SK-N-SH (cell line): ENCODE measurements around the gene FGF10. TPM values are rescaled to one million over a fixed set of nuclear protein-coding genes. Genes with fewer than 3 reads are reported as not detected.

ENCODE experiments used
- CTCF ChIA-PET: fragments of 300-600, 350-600 bp; formaldehyde crosslinking; extraction: SDS; loops from one replicate; lab custom pipeline; 2021; lab: Yijun Ruan, JAX
- POLR2A ChIA-PET: fragments of 350-600 bp; sonication (Branson Sonifier 250); formaldehyde crosslinking; extraction: SDS; loops from one replicate; lab custom pipeline; 2020; ENCODE audit warnings: antibody characterized with exemption, inconsistent platforms; lab: Yijun Ruan, JAX
- DNase-seq: peaks from one replicate; pipeline ENCODE4 v3.0.0; 2012
- H2AFZ ChIP-seq: fragments of 200-600 bp; sonication (generic); 2 replicates; pipeline ENCODE4 v1.8.1; 2016; ENCODE audit warnings: antibody characterized with exemption, mild to moderate bottlenecking, low read depth
- H3F3A ChIP-seq: fragments of 200-600 bp; sonication (generic); replicated peaks from 2 replicates; pipeline ENCODE3; 2016; ENCODE audit warnings: antibody characterized with exemption, mild to moderate bottlenecking; ENCODE audit not compliant: insufficient read depth
- H3K27ac ChIP-seq, 2 experiments: fragments of 200-500 bp in 1 of 2; fragments of 200-600 bp in 1 of 2; sonication (Bioruptor generic) in 1 of 2; sonication (generic), shearing (Covaris generic) in 1 of 2; 2 replicates each; pipeline versions ENCODE4 v1.5.1 to v1.6.1; 2014 to 2016; ENCODE audit warnings: low read depth in 2 of 2, inconsistent platforms in 1 of 2, low read length in 1 of 2, mild to moderate bottlenecking in 1 of 2, mixed read lengths in 1 of 2
- H3K27me3 ChIP-seq: fragments of 200-600 bp; sonication (generic), shearing (Covaris generic); 2 replicates; pipeline ENCODE4 v1.6.1; 2016; ENCODE audit warnings: mixed run types; ENCODE audit not compliant: insufficient read depth
- H3K36me3 ChIP-seq, 2 experiments: fragments of 200-500 bp in 1 of 2; fragments of 200-600 bp in 1 of 2; sonication (Bioruptor generic) in 1 of 2; sonication (generic) in 1 of 2; replicated peaks in 1 of 2; 2 replicates each; pipeline versions ENCODE3 to v1.5.1; 2014 to 2016; ENCODE audit warnings: low read length in 1 of 2, mild to moderate bottlenecking in 1 of 2; ENCODE audit not compliant: insufficient read depth in 2 of 2, control insufficient read depth in 1 of 2
- H3K4me1 ChIP-seq, 2 experiments: fragments of 200-500 bp in 1 of 2; fragments of 200-600 bp in 1 of 2; sonication (Bioruptor generic) in 1 of 2; sonication (generic), shearing (Covaris generic) in 1 of 2; 2 replicates each; pipeline versions ENCODE4 v1.5.1 to v1.6.1; 2014 to 2016; ENCODE audit warnings: low read depth in 1 of 2, low read length in 1 of 2, mixed run types in 1 of 2; ENCODE audit not compliant: insufficient read depth in 2 of 2, control insufficient read depth in 1 of 2
- H3K4me2 ChIP-seq: fragments of 200-600 bp; sonication (generic), shearing (Covaris generic); 2 replicates; pipeline ENCODE4 v1.6.1; 2017; ENCODE audit warnings: mixed run types
- H3K4me3 ChIP-seq, 2 experiments: fragments of 200-500 bp in 1 of 2; fragments of 200-600 bp in 1 of 2; sonication (Bioruptor generic) in 1 of 2; sonication (generic), shearing (Covaris generic) in 1 of 2; 2 replicates each; pipeline versions ENCODE4 v1.5.1 to v1.8.1; 2014 to 2016; ENCODE audit warnings: low read depth in 2 of 2, inconsistent platforms in 1 of 2, low read length in 1 of 2, mild to moderate bottlenecking in 1 of 2, mixed read lengths in 1 of 2, moderate library complexity in 1 of 2
- H3K79me2 ChIP-seq: fragments of 200-600 bp; sonication (generic); 2 replicates; pipeline ENCODE4 v1.8.1; 2017; ENCODE audit warnings: mild to moderate bottlenecking; ENCODE audit not compliant: insufficient read depth
- H3K9ac ChIP-seq: fragments of 200-600 bp; sonication (generic); 2 replicates; pipeline ENCODE4 v1.6.1; 2017; ENCODE audit warnings: mixed run types
- H3K9me2 ChIP-seq: fragments of 200-600 bp; sonication (generic); 2 replicates; pipeline ENCODE4 v1.6.1; 2017; ENCODE audit warnings: mixed run types
- H3K9me3 ChIP-seq: fragments of 200-600 bp; sonication (generic); 2 replicates; pipeline ENCODE4 v1.6.1; 2017; ENCODE audit warnings: mixed run types, mild to moderate bottlenecking, moderate library complexity
- H4K20me1 ChIP-seq: fragments of 200-600 bp; sonication (generic); 2 replicates; pipeline ENCODE4 v1.6.1; 2017; ENCODE audit warnings: mild to moderate bottlenecking, mixed run types; ENCODE audit not compliant: insufficient read depth
- FOSL2 ChIP-seq: IDR thresholded peaks from 2 replicates; pipeline ENCODE4 v1.4.0; 2012; ENCODE audit warnings: low read depth, mild to moderate bottlenecking, moderate library complexity, borderline replicate concordance
- FOXJ3 ChIP-seq: sonication (generic); formaldehyde crosslinking; IDR thresholded peaks from 2 replicates; pipeline ENCODE4 v1.5.1; 2020; ENCODE audit warnings: mild to moderate bottlenecking, missing genetic modification reagents
- GABPA ChIP-seq: IDR thresholded peaks from 2 replicates; pipeline ENCODE4 v1.4.0; 2012; ENCODE audit warnings: low read depth, mild to moderate bottlenecking
- GATA2 ChIP-seq: sonication (generic); formaldehyde crosslinking; IDR thresholded peaks from 2 replicates; pipeline ENCODE4 v1.5.0; 2020; ENCODE audit warnings: mild to moderate bottlenecking, missing genetic modification reagents
- JUND ChIP-seq: IDR thresholded peaks from 2 replicates; pipeline ENCODE4 v1.4.0; 2012
- MAX ChIP-seq: IDR thresholded peaks from 2 replicates; pipeline ENCODE4 v1.4.0; 2012; ENCODE audit warnings: low read depth
- NFIC ChIP-seq: IDR thresholded peaks from 2 replicates; pipeline ENCODE4 v1.4.0; 2012; ENCODE audit warnings: borderline replicate concordance
- NRF1 ChIP-seq: IDR thresholded peaks from 2 replicates; pipeline ENCODE4 v1.6.1; 2012; ENCODE audit warnings: low read depth, mild to moderate bottlenecking, low read length
- POLR2AphosphoS5 ChIP-seq: IDR thresholded peaks from 2 replicates; pipeline ENCODE4 v1.6.1; 2012; ENCODE audit warnings: low read depth, low read length
- RFX5 ChIP-seq: IDR thresholded peaks from 2 replicates; pipeline ENCODE4 v1.6.1; 2012; ENCODE audit warnings: mild to moderate bottlenecking, improper control_type of control experiment, low read length
- SIN3A ChIP-seq: IDR thresholded peaks from 2 replicates; pipeline ENCODE4 v1.6.1; 2012; ENCODE audit warnings: low read depth, mild to moderate bottlenecking, low read length, moderate library complexity, borderline replicate concordance
- TAF1 ChIP-seq: IDR thresholded peaks from 2 replicates; pipeline ENCODE4 v1.6.1; 2012; ENCODE audit warnings: low read depth, mild to moderate bottlenecking, low read length, moderate library complexity, borderline replicate concordance
- TCF12 ChIP-seq: IDR thresholded peaks from 2 replicates; pipeline ENCODE4 v1.4.0; 2012
- ZBTB33 ChIP-seq: IDR thresholded peaks from 2 replicates; pipeline ENCODE4 v1.4.0; 2012; ENCODE audit warnings: low read depth, borderline replicate concordance
- WGBS: methylation state at CpG from one replicate; pipeline ENCODE4 v1.1.6; 2017; ENCODE audit warnings: low lambda C conversion rate; 5-methylcytosine and 5-hydroxymethylcytosine counted together
- polyA plus RNA-seq, 3 experiments: library from polyadenylated mRNA; depleted of rRNA; stranded (reverse); fragments of >200 nt; gene quantifications; 2 replicates each; pipeline ENCODE4 v1.2.3, GENCODE V29; 2012
- TF ChIP-seq, protein P1 (sequence below): IDR thresholded peaks from 2 replicates; pipeline ENCODE4; 2012
- TF ChIP-seq, protein P2 (sequence below): IDR thresholded peaks from 2 replicates; pipeline ENCODE4 v1.6.1; 2012; ENCODE audit warnings: mild to moderate bottlenecking, low read depth, low read length, moderate library complexity
- TF ChIP-seq, protein P3 (sequence below): fragments of 200-600 bp; sonication (generic); IDR thresholded peaks from 2 replicates; pipeline ENCODE4 v1.6.1; 2017; ENCODE audit warnings: antibody characterized with exemption, mild to moderate bottlenecking, moderate library complexity

Gene FGF10
- polyA plus RNA-seq, 1 of the 3 experiments (the other 2 are of a cell fraction): not detected

- H3K27me3 ChIP-seq: peaks cover 45% of the 10 kb centered on the region
- no peaks in the 10 kb centered on the region for H3K79me2 ChIP-seq
- DNase-seq: no peak
- no peaks in the 10 kb centered on the region for H3K36me3 ChIP-seq
- no peak overlapping the region for H3K9ac ChIP-seq
- 9% methylated on average over 25 of the region's 27 CpGs for WGBS
- H3K4me1 ChIP-seq: no peaks in the 10 kb centered on the region
- H3F3A ChIP-seq: no peaks in the 10 kb centered on the region
- H3K27ac ChIP-seq: no peak overlapping the region
- H3K4me3 ChIP-seq: peak overlapping the region; percentile 29 to 55; a peak in 3 of 4 replicates
- H3K9me3 ChIP-seq: no peaks in the 10 kb centered on the region
- POLR2A ChIA-PET: no interaction called here
- CTCF ChIA-PET: interaction anchor here (1.0 kb wide), 1 partner anchor 386 kb away, joined by 3 read pairs; no protein-coding TSS in a partner anchor
- H2AFZ ChIP-seq: no peak overlapping the region
- TF ChIP-seq NRF1: no peak
- TF ChIP-seq FOXJ3 (CRISPR knock-in tag): no peak
- TF ChIP-seq POLR2AphosphoS5: no peak
- TF ChIP-seq, protein P1, sequence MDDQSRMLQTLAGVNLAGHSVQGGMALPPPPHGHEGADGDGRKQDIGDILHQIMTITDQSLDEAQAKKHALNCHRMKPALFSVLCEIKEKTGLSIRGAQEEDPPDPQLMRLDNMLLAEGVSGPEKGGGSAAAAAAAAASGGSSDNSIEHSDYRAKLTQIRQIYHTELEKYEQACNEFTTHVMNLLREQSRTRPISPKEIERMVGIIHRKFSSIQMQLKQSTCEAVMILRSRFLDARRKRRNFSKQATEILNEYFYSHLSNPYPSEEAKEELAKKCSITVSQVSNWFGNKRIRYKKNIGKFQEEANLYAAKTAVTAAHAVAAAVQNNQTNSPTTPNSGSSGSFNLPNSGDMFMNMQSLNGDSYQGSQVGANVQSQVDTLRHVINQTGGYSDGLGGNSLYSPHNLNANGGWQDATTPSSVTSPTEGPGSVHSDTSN: no peak
- no peak for TF ChIP-seq GATA2 (CRISPR knock-in tag)
- no peak for TF ChIP-seq NFIC
- TF ChIP-seq SIN3A: no peak
- TF ChIP-seq GABPA: no peak
- TF ChIP-seq TCF12: no peak
- TF ChIP-seq FOSL2: no peak
- no peak for TF ChIP-seq MAX
- TF ChIP-seq RFX5: no peak
- no peak for TF ChIP-seq TAF1
- TF ChIP-seq, protein P2, sequence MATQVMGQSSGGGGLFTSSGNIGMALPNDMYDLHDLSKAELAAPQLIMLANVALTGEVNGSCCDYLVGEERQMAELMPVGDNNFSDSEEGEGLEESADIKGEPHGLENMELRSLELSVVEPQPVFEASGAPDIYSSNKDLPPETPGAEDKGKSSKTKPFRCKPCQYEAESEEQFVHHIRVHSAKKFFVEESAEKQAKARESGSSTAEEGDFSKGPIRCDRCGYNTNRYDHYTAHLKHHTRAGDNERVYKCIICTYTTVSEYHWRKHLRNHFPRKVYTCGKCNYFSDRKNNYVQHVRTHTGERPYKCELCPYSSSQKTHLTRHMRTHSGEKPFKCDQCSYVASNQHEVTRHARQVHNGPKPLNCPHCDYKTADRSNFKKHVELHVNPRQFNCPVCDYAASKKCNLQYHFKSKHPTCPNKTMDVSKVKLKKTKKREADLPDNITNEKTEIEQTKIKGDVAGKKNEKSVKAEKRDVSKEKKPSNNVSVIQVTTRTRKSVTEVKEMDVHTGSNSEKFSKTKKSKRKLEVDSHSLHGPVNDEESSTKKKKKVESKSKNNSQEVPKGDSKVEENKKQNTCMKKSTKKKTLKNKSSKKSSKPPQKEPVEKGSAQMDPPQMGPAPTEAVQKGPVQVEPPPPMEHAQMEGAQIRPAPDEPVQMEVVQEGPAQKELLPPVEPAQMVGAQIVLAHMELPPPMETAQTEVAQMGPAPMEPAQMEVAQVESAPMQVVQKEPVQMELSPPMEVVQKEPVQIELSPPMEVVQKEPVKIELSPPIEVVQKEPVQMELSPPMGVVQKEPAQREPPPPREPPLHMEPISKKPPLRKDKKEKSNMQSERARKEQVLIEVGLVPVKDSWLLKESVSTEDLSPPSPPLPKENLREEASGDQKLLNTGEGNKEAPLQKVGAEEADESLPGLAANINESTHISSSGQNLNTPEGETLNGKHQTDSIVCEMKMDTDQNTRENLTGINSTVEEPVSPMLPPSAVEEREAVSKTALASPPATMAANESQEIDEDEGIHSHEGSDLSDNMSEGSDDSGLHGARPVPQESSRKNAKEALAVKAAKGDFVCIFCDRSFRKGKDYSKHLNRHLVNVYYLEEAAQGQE: no peak
- TF ChIP-seq JUND: no peak
- TF ChIP-seq, protein P3, sequence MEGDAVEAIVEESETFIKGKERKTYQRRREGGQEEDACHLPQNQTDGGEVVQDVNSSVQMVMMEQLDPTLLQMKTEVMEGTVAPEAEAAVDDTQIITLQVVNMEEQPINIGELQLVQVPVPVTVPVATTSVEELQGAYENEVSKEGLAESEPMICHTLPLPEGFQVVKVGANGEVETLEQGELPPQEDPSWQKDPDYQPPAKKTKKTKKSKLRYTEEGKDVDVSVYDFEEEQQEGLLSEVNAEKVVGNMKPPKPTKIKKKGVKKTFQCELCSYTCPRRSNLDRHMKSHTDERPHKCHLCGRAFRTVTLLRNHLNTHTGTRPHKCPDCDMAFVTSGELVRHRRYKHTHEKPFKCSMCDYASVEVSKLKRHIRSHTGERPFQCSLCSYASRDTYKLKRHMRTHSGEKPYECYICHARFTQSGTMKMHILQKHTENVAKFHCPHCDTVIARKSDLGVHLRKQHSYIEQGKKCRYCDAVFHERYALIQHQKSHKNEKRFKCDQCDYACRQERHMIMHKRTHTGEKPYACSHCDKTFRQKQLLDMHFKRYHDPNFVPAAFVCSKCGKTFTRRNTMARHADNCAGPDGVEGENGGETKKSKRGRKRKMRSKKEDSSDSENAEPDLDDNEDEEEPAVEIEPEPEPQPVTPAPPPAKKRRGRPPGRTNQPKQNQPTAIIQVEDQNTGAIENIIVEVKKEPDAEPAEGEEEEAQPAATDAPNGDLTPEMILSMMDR: no peak
- TF ChIP-seq ZBTB33: no peak
- no peaks in the 10 kb centered on the region for H3K9me2 ChIP-seq
- H4K20me1 ChIP-seq: no peaks in the 10 kb centered on the region
- H3K4me2 ChIP-seq: peak overlapping the region; percentile 79
These were observed 715 bp downstream of the FGF10 start for GRCh38 chr5:44388321-44389089.
